Omental fat pad (tissue), 4 donors: ENCODE results near the gene LDB3. TPM values are rescaled to one million over a fixed set of nuclear protein-coding genes. Genes with fewer than 3 reads are reported as not detected.

ENCODE experiments used
- ATAC-seq: fragments of 150-250 bp; one replicate; pipeline ENCODE4 v1.9.1; 2016; ENCODE audit warnings: mild to moderate bottlenecking, moderate library complexity; ENCODE audit not compliant: low FRiP score
- DNase-seq: peaks from one replicate; pipeline ENCODE4 v3.0.0-alpha.2; 2019; ENCODE audit warnings: low spot score
- total RNA-seq, 4 donors: library from RNA; depleted of rRNA; stranded (reverse); fragments of >200 nt; gene quantifications; one replicate each; pipeline ENCODE4 v1.1.0, GENCODE V29; 2016
- TF ChIP-seq, protein P1 (sequence below), 3 donors: fragments of 450-650 bp; IDR thresholded peaks; one replicate each; pipeline ENCODE4 v1.5.1; 2016 to 2017; ENCODE audit warnings: antibody characterized with exemption in 3 of 3, mild to moderate bottlenecking in 3 of 3, moderate library complexity in 2 of 3

Gene LDB3
- total RNA-seq, 4 donors from 2014 or later = 0.56 to 22.4 (median 0.65) TPM

DNA sequence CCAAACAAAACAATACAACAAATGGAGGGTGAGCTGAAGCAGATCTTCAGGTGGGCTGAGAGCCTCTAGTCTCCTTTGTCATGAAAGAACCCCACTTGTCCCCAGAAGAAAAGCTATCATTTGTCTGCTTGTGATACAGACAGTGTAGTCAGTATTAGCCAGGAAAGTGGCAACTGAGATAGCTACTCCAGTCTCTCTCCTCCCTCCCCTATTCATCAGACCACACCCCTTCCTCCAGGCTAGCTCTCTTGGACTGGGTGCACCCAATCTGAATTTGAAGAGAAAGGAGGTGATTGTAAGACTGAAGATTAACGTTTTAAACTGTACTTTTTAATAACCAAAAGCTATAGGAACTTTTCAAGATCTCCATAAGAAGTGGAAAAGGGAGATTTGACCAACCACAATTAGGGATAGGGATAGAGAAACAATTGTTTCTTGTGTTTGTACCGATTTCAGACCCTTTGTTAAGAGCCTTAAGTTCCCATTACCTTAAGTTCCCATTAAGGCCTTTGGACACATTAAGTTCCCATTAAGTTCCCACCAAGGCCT lies 102.2 kb downstream of the LDB3 start:
- ATAC-seq (no peak), DNase-seq (no peak)
- TF ChIP-seq, protein P1, sequence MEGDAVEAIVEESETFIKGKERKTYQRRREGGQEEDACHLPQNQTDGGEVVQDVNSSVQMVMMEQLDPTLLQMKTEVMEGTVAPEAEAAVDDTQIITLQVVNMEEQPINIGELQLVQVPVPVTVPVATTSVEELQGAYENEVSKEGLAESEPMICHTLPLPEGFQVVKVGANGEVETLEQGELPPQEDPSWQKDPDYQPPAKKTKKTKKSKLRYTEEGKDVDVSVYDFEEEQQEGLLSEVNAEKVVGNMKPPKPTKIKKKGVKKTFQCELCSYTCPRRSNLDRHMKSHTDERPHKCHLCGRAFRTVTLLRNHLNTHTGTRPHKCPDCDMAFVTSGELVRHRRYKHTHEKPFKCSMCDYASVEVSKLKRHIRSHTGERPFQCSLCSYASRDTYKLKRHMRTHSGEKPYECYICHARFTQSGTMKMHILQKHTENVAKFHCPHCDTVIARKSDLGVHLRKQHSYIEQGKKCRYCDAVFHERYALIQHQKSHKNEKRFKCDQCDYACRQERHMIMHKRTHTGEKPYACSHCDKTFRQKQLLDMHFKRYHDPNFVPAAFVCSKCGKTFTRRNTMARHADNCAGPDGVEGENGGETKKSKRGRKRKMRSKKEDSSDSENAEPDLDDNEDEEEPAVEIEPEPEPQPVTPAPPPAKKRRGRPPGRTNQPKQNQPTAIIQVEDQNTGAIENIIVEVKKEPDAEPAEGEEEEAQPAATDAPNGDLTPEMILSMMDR (IDR thresholded peaks at IDR 0.05) = no peak

DNA sequence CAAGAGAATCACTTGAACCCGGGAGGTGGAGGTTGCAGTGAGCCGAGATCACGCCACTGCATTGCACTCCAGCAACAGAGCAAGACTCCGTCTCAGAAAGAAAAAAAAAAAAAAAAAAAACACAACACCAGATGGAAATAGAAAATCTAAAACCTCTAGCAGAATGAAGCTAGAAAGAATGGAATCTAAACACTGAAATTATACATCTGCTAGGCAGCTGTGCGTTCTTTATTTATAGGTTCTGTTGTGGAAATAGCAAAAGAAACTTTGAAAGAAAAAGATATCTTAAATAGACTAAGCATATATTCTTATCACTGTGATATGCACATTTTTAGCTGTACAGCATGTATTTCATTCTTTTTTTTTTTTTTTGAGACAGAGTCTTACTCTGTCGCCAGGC lies 105.2 kb downstream of the LDB3 start:
- TF ChIP-seq, protein P1 (IDR thresholded peaks at IDR 0.05) = no peak
- DNase-seq = no peak
- no peak for ATAC-seq

DNA sequence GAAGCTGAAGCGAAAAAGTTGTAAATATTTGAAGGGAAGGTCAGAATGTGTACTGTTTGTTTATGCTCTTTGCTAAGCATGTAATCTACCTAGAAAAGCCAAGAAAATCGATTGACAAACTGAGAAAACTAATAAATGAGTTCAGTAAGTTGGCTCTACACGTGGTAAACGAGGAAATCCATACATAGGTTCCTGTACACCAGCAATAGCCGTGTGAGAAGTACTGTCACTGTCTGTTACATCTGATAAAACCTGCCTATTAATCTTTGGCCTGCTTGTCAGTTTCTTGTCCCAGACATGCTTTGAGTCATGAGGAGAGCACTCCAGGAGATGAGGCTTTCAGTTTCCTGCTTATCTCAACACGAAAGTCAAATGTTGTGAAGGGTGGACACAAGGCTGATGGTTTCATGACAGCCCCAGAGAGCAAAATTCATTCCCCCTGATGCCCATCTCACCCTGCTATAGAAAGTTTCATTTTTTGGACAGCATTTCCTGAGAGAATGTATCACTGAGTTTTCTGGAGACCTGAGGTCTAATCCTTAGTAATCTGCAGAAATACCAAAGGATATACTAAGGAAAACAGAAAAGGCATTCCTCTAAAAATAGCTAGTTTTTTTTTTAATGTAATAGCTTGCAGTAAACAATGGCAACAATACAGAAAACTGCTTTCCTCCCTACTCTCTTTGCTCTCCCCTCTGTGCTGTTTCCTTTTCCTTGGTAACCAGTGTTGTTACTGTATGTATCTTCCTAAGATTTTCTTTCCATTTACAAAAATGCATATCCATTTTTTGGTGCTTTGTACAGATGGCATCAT lies 107.0 kb downstream of the LDB3 start:
- TF ChIP-seq, protein P1 (IDR thresholded peaks at IDR 0.05) = no peak
- DNase-seq (no peak), ATAC-seq (peak; percentile 51)

DNA sequence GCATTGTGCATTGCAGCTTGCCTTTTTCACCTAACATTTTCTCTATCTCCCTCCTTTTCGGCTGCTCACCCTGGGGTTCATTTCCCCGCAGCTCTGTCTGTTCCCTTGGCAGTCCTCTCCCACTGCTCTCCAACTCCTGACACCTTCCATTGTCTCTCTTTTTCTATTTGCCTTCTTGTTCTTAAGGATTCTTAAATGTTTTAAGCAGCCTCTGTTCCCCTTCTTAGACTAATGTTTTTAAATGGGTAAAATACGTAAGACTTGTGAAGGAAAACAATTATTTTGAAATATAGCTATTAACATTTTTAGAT lies 107.5 kb downstream of the LDB3 start:
- no peak for ATAC-seq
- TF ChIP-seq, protein P1 (IDR thresholded peaks at IDR 0.05) = no peak
- DNase-seq = no peak

DNA sequence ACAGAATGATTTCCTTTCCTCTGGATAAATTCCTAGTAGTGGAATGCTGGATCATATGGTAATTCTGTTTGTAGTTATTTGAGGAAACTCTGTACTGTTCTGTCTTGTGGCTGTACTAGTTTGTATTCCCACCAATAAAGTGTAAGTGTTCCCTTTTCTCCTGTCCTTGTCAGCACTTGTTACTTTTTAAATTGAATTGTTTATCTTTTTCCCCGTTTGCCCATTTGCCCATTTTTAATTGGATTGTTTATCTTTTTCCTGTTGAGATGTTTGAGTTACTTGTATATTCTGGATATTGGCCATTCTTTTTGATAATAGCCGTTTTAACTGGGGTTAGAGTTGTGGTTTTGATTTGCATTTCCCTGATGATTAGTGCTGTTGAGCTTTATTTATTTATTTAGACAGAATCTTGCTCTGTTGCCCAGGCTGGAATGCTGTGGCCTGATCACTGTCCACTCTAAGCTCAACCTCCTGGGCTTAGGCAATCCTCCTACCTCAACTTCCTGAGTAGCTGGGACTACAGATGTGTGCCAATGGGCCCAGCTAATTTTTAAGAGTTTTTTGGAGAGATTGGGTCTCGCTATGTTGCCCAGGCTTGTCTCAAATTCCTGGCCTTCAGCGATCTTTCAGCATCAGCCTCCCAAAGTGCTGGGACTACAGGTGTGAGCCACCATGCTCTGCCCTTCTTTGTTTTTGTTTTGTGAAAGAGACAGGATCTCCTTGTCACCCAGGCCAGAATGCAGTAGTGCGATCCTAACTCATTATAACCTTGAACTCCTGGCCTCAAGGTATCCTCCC lies 111.1 kb downstream of the LDB3 start:
- ATAC-seq = no peak

DNA sequence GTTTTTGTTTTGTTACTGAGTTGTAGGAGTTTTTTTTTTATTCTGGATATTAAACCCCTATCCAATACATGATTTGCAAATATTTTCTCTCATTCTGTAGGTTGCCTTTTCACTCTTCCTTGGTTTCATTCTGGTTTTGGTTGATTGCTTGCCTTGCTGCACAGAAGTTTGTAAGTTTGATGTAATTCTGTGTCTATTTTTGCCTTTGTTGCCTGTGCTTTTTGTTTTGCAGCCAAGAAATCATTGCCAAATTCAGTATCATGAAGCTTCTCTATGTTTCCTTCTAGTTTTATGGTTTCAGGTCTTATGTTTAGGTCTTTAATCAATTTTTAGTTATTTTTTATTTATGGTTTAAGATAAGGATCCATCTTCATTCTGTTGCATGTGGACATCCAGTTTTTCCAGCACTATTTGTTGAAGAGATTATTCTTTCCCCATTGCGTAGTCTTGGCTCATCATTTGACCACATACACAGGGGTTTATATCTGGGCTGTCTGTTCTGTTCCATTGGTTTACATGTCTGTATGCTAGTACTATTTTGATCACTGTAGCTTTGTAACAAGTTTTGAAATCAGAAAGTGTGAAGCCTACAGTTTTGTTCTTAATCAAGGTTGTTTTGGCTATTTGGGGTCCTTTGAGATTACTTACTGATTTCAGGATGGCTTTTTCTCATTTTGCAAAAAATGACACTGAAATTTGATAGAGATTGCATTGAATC lies 114.5 kb downstream of the LDB3 start:
- ATAC-seq = no peak
- DNase-seq = no peak
- TF ChIP-seq, protein P1 (IDR thresholded peaks at IDR 0.05) = no peak

More for the DNA sequence above, 111.1 kb downstream of the LDB3 start:
- TF ChIP-seq, protein P1 (IDR thresholded peaks at IDR 0.05) = no peak
- no peak for DNase-seq
